Testis (tissue), 3 donors: ENCODE data around the gene CLIP1. TPM values are rescaled to one million over a fixed set of nuclear protein-coding genes. Genes with fewer than 3 reads are reported as not detected.

Experiments
- DNase-seq: peaks from one replicate; pipeline ENCODE4 v3.0.0-alpha.2; 2019
- H3K27ac ChIP-seq, 2 donors: fragments of 200-600 bp; sonication (generic); one replicate each; pipeline ENCODE4 v1.5.1; 2019
- H3K27me3 ChIP-seq: fragments of 200-600 bp; sonication (generic); one replicate; pipeline ENCODE4 v1.5.1; 2019
- H3K36me3 ChIP-seq: fragments of 200-600 bp; sonication (generic); one replicate; pipeline ENCODE4 v1.5.1; 2017; ENCODE audit warnings: low read depth; ENCODE audit errors: missing control alignments
- H3K4me1 ChIP-seq: fragments of 200-600 bp; sonication (generic); one replicate; pipeline ENCODE4 v1.5.1; 2019
- H3K4me3 ChIP-seq, 2 donors: fragments of 200-600 bp; sonication (generic); one replicate each; pipeline ENCODE4 v1.5.1; 2017 to 2019
- H3K9me3 ChIP-seq: fragments of 200-600 bp; sonication (generic); one replicate; pipeline ENCODE4 v1.5.1; 2017
- CTCF ChIP-seq, 3 experiments: fragments of 450-650 bp in 2 of 3; fragments of 200-600 bp in 1 of 3; sonication (generic) in 1 of 3; IDR thresholded peaks; one replicate each; pipeline ENCODE4 v1.5.1; 2016 to 2019; ENCODE audit warnings: antibody characterized with exemption in 3 of 3, mild to moderate bottlenecking in 2 of 3, moderate library complexity in 1 of 3
- POLR2A ChIP-seq: fragments of 450-650 bp; IDR thresholded peaks from one replicate; pipeline ENCODE4 v1.6.1; 2017; ENCODE audit warnings: antibody characterized with exemption, mild to moderate bottlenecking, moderate library complexity
- WGBS, 2 donors: methylation state at CpG; one replicate each; pipeline ENCODE4 v1.1.5; 2018; 5-methylcytosine and 5-hydroxymethylcytosine counted together
- intact Hi-C: fragments of 100-400 bp; cut with DNase I; formaldehyde crosslinking; loops from one replicate; pipeline ENCODE4 v1.15.1; 2023; ENCODE audit warnings: low total_unique reads
- polyA plus RNA-seq: library from polyadenylated mRNA; stranded (reverse); fragments of 350-450 nt; fragmentation: Illumina TruSeq; extraction: RNeasy Lipid Tissue Mini Kit (QIAGEN cat#74804); gene quantifications from one replicate; pipeline ENCODE4 v1.2.3, GENCODE V29; 2014; ENCODE audit warnings: low read depth, low replicate concordance; ENCODE audit not compliant: insufficient read depth
- total RNA-seq, 2 donors: library from RNA; depleted of rRNA; stranded (reverse); fragments of >200 nt; gene quantifications; one replicate each; pipeline ENCODE4 v1.2.3, GENCODE V29; 2016

Gene CLIP1
- total and polyA plus RNA-seq, 3 donors from 2014 or later = 25.1 to 66.5 (median 51.9) TPM

- DNase-seq = no peak
- TF ChIP-seq POLR2A = no peak
- no peak for TF ChIP-seq CTCF (IDR thresholded peaks at IDR 0.05)
Observed at GRCh38 chr12:122354958-122355641, 67.4 kb downstream of the CLIP1 start.

DNA sequence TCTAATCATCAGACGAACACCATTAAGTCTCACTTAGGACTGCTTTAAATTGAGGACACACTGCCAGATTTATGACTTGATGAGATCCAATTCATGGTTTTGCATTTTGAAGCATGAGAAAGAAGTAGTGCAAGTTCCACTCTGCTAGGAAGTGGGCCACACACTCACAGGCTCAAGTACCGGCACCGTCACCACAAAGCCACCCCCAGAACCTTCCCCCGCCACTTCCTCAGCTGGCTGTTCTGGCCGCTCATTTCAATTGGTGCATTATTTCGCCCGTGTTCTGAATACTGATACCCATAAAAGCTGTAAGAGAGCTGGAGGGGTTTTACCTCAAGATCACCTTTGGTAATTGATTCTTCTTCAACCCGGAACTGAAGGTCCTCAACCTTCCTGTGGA is 70.1 kb downstream of the CLIP1 start:
- Histone ChIP-seq H3K27ac (no peak overlapping the region), H3K4me1 (no peaks in the 10 kb centered on the region), H3K36me3 (no peaks in the 10 kb centered on the region), H3K4me3 (no peak overlapping the region), H3K27me3 (no peaks in the 10 kb centered on the region), H3K9me3 (no peaks in the 10 kb centered on the region)
- intact Hi-C loops = no loop called here
- 94 to 95% methylated on average over 8 of the region's 8 CpGs for WGBS, 2 donors
- TF ChIP-seq POLR2A (no peak), CTCF (IDR thresholded peaks at IDR 0.05) (no peak)
- no peak for DNase-seq

More at GRCh38 chr12:122354958-122355641, 67.4 kb downstream of the CLIP1 start:
- intact Hi-C loops = no loop called here
- Histone ChIP-seq H3K9me3 (no peaks in the 10 kb centered on the region), H3K4me1 (no peaks in the 10 kb centered on the region), H3K4me3 (no peak overlapping the region), H3K27me3 (no peaks in the 10 kb centered on the region), H3K36me3 (no peaks in the 10 kb centered on the region), H3K27ac (no peak overlapping the region)
- WGBS, 2 donors = 82 to 84% methylated on average over 23 to 24 of the region's 24 CpGs

DNA sequence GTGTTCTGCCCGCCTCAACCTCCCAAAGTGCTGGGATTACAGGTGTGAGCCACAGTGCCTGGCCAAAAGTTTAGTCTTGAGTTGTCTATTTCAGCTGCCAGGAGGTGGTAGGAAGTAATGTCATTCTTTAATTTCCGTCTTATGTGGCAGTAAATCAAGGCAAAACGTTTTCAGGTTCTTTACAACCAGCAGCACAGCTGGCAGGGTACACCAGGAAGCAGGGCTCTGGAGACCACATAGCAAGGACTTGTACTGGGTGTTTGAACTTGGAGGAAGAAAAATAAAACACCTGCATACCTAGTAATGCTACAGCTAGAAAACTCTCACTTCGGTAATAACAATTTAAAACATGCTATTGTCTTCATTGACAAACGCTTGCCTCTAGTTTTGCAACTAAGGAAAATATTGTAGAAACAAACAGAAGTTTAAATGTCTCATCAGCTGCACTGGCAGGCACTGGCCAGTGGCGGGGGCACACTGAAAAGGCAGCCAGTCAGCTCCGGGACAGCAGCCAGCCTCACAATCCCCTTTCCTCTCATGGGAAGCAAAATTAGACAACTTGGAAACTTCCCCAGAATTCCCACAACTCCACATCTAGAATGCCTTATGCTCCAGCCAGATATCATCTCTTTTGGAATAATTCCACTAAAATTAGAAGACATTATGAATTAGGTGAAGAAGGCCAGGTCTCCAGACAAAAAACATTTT is 72.2 kb downstream of the CLIP1 start:
- Histone ChIP-seq H3K9me3 (no peaks in the 10 kb centered on the region), H3K27ac (no peak overlapping the region), H3K27me3 (no peaks in the 10 kb centered on the region), H3K4me3 (no peak overlapping the region), H3K4me1 (no peaks in the 10 kb centered on the region), H3K36me3 (no peaks in the 10 kb centered on the region)
- DNase-seq = no peak
- intact Hi-C loops = no loop called here
- 75 to 80% methylated on average over 7 of the region's 7 CpGs for WGBS, 2 donors
- no peak for TF ChIP-seq POLR2A
- TF ChIP-seq CTCF (IDR thresholded peaks at IDR 0.05) = no peak

DNA sequence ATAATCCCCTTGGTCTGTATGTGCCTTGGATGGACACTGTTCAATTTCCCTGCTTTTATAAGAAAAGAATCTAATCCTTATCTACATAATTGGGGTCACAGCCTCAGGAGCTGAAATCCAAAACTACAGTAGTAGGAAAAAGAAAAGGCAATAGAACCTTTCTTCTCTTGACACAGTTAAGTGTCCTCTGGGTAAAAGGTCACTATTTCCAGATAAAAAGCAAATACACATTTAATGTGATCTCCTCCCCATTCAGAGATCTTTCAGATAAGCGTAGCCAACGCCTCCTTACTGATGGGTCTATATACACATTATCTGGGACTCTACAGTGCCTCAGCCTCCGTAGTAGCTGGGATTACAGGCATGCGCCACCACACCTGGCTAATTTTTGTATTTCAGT is 73.4 kb downstream of the CLIP1 start:
- TF ChIP-seq CTCF (IDR thresholded peaks at IDR 0.05) = no peak
- no peak for TF ChIP-seq POLR2A
- intact Hi-C loops = no loop called here
- 91 to 93% methylated on average over 4 of the region's 4 CpGs for WGBS, 2 donors
- no peak overlapping the region for H3K4me3 ChIP-seq
- H3K4me1 ChIP-seq = no peaks in the 10 kb centered on the region
- no peaks in the 10 kb centered on the region for H3K27me3 ChIP-seq
- H3K27ac ChIP-seq = no peak overlapping the region
- no peaks in the 10 kb centered on the region for H3K36me3 ChIP-seq
- H3K9me3 ChIP-seq = no peaks in the 10 kb centered on the region
- DNase-seq = no peak
